KMS-11 (cell line): Measurements from ENCODE around the gene RXRA.

Experiments used
- H2AFZ ChIP-seq: fragments of 200-600 bp; sonication (generic); 2 replicates; pipeline ENCODE4 v1.6.1; 2016; ENCODE audit warnings: antibody characterized with exemption, mixed run types, low read depth
- H3K27ac ChIP-seq: fragments of 200-600 bp; sonication (generic); 2 replicates; pipeline ENCODE4 v1.6.1; 2016; ENCODE audit warnings: mild to moderate bottlenecking, mixed run types
- H3K27me3 ChIP-seq: fragments of 200-600 bp; sonication (generic); 2 replicates; pipeline ENCODE4 v1.6.1; 2017; ENCODE audit warnings: mild to moderate bottlenecking, low read depth, mixed run types, moderate library complexity; ENCODE audit not compliant: insufficient read depth
- H3K36me3 ChIP-seq: fragments of 200-600 bp; sonication (generic); 2 replicates; pipeline ENCODE4 v1.6.1; 2017; ENCODE audit warnings: mild to moderate bottlenecking, mixed run types; ENCODE audit not compliant: insufficient read depth
- H3K4me1 ChIP-seq: fragments of 200-600 bp; sonication (generic); 2 replicates; pipeline ENCODE4 v1.6.1; 2016; ENCODE audit warnings: mild to moderate bottlenecking, low read depth, mixed run types; ENCODE audit not compliant: poor library complexity, severe bottlenecking
- H3K4me2 ChIP-seq: fragments of 200-600 bp; sonication (generic); 2 replicates; pipeline ENCODE4 v1.7.0; 2016; ENCODE audit warnings: mild to moderate bottlenecking, mixed run types
- H3K4me3 ChIP-seq: fragments of 200-600 bp; sonication (generic); IDR thresholded peaks from 2 replicates; pipeline ENCODE4 v1.6.1; 2017; ENCODE audit warnings: low read depth, low read length, mixed read lengths; ENCODE audit not compliant: insufficient read depth
- H3K79me2 ChIP-seq: fragments of 200-600 bp; sonication (generic); 2 replicates; pipeline ENCODE4 v1.6.1; 2016; ENCODE audit warnings: low read depth, mixed run types; ENCODE audit not compliant: insufficient read depth
- H3K9ac ChIP-seq: fragments of 200-600 bp; sonication (generic); 2 replicates; pipeline ENCODE4 v1.6.1; 2016; ENCODE audit warnings: mild to moderate bottlenecking, mixed run types
- H4K20me1 ChIP-seq: fragments of 200-600 bp; sonication (generic); 2 replicates; pipeline ENCODE4 v1.6.1; 2016; ENCODE audit warnings: mild to moderate bottlenecking, mixed run types; ENCODE audit not compliant: insufficient read depth
- CTCF ChIP-seq: fragments of 200-600 bp; sonication (generic); conservative IDR thresholded peaks from 2 replicates; pipeline ENCODE4 v1.6.1; 2017; ENCODE audit warnings: low read depth, mild to moderate bottlenecking, antibody characterized with exemption, low read length, moderate library complexity, mixed read lengths

Gene RXRA

GRCh38 chr9:134325813-134326723, at the start of gene RXRA:
RXRA (plus strand) TSS chr9:134326455; CDS start chr9:134326632, 177 bp downstream.
- H3K9ac ChIP-seq, result peak within 1 kb of the TSS; percentile 70; the same call in 1 of the 2 replicates
- TF ChIP-seq CTCF, result no peak
- peaks cover 3% of the 10 kb centered on the region; the same call in 1 of the 2 replicates for H3K27me3 ChIP-seq
- peaks cover 37% of the 10 kb centered on the region for H3K4me1 ChIP-seq
- H3K4me3 ChIP-seq, result no peak within 1 kb of the TSS
- H4K20me1 ChIP-seq, result no peaks in the 10 kb centered on the region
- H3K36me3 ChIP-seq, result no peaks in the 10 kb centered on the region
- H3K79me2 ChIP-seq, result peaks cover 41% of the 10 kb centered on the region; the same call in 1 of the 2 replicates
- peak within 1 kb of the TSS; percentile 93 for H3K4me2 ChIP-seq
- H2AFZ ChIP-seq, result peak within 1 kb of the TSS; percentile 90
- no peak within 1 kb of the TSS; the same call in 1 of the 2 replicates for H3K27ac ChIP-seq

GRCh38 chr9:134278286-134278685, 48.0 kb upstream of the RXRA start:
- no peaks in the 10 kb centered on the region for H3K36me3 ChIP-seq
- no peak overlapping the region for H3K4me3 ChIP-seq
- H3K79me2 ChIP-seq, result no peaks in the 10 kb centered on the region
- no peaks in the 10 kb centered on the region for H3K4me1 ChIP-seq
- no peak overlapping the region for H3K9ac ChIP-seq
- no peak overlapping the region for H2AFZ ChIP-seq
- H3K27me3 ChIP-seq, result no peaks in the 10 kb centered on the region
- H4K20me1 ChIP-seq, result no peaks in the 10 kb centered on the region
- H3K4me2 ChIP-seq, result no peak overlapping the region
- H3K27ac ChIP-seq, result no peak overlapping the region
- no peak for TF ChIP-seq CTCF

GRCh38 chr9:134278974-134279640, 47.1 kb upstream of the RXRA start:
- no peaks in the 10 kb centered on the region for H4K20me1 ChIP-seq
- TF ChIP-seq CTCF, result no peak
- no peaks in the 10 kb centered on the region for H3K36me3 ChIP-seq
- no peak overlapping the region for H3K27ac ChIP-seq
- no peak overlapping the region for H3K4me2 ChIP-seq
- H3K27me3 ChIP-seq, result no peaks in the 10 kb centered on the region
- no peak overlapping the region for H3K9ac ChIP-seq
- H3K4me3 ChIP-seq, result no peak overlapping the region
- H2AFZ ChIP-seq, result no peak overlapping the region
- no peaks in the 10 kb centered on the region for H3K79me2 ChIP-seq
- H3K4me1 ChIP-seq, result no peaks in the 10 kb centered on the region

GRCh38 chr9:134282138-134282650, 44.1 kb upstream of the RXRA start:
- no peak for TF ChIP-seq CTCF
- H3K4me3 ChIP-seq, result no peak overlapping the region

More at GRCh38 chr9:134282138-134282650, 44.1 kb upstream of the RXRA start:
- Histone ChIP-seq H3K36me3 (no peaks in the 10 kb centered on the region), H3K4me2 (no peak overlapping the region), H4K20me1 (no peaks in the 10 kb centered on the region), H3K4me1 (no peaks in the 10 kb centered on the region), H3K9ac (no peak overlapping the region), H3K27me3 (no peaks in the 10 kb centered on the region), H3K27ac (no peak overlapping the region), H2AFZ (no peak overlapping the region), H3K79me2 (no peaks in the 10 kb centered on the region)
